ENCODE results near the gene MRAP.

The MRAP gene

GRCh38 chr21:32317726-32318125, 19.1 kb downstream of the MRAP start:
- H3K36me3 ChIP-seq (replicated peaks), result peaks cover 81% of the 10 kb centered on the region
- TF ChIP-seq CTCF (IDR thresholded peaks at IDR 0.05; ENCODE audit: low read depth, low read length, missing control alignments), result no peak

GRCh38 chr21:32319012-32319411, 20.4 kb downstream of the MRAP start:
- peaks cover 84% of the 10 kb centered on the region for H3K36me3 ChIP-seq (replicated peaks)
- in situ Hi-C loops (cut with HindIII; ENCODE audit: low pct_ligation_motif_present, low sequenced_read_pairs), result no loop called here
- H3K27ac ChIP-seq, result no peak overlapping the region
- no peak overlapping the region for H3K4me3 ChIP-seq (ENCODE audit: low read depth, low read length)
- DNase-seq, result no peak
- no peaks in the 10 kb centered on the region for H3K27me3 ChIP-seq (replicated peaks)
- TF ChIP-seq CTCF (IDR thresholded peaks at IDR 0.05; ENCODE audit: low read depth, low read length, missing control alignments), result no peak

More at GRCh38 chr21:32317726-32318125, 19.1 kb downstream of the MRAP start:
- H3K4me3 ChIP-seq (ENCODE audit: low read depth, low read length), result no peak overlapping the region
- DNase-seq, result no peak
- in situ Hi-C loops (cut with HindIII; ENCODE audit: low pct_ligation_motif_present, low sequenced_read_pairs), result no loop called here
- H3K27me3 ChIP-seq (replicated peaks), result no peaks in the 10 kb centered on the region
- no peak overlapping the region for H3K27ac ChIP-seq

GRCh38 chr21:32320059-32320458, 21.4 kb downstream of the MRAP start:
- H3K4me3 ChIP-seq (ENCODE audit: low read depth, low read length), result no peak overlapping the region
- no peak overlapping the region for H3K27ac ChIP-seq
- peaks cover 83% of the 10 kb centered on the region for H3K36me3 ChIP-seq (replicated peaks)
- no peak for DNase-seq
- H3K27me3 ChIP-seq (replicated peaks), result no peaks in the 10 kb centered on the region
- TF ChIP-seq CTCF (IDR thresholded peaks at IDR 0.05; ENCODE audit: low read depth, low read length, missing control alignments), result no peak
- in situ Hi-C loops (cut with HindIII; ENCODE audit: low pct_ligation_motif_present, low sequenced_read_pairs), result no loop called here

GRCh38 chr21:32320726-32321125, 22.1 kb downstream of the MRAP start:
- no peak overlapping the region for H3K27ac ChIP-seq
- no peaks in the 10 kb centered on the region for H3K27me3 ChIP-seq (replicated peaks)
- in situ Hi-C loops (cut with HindIII; ENCODE audit: low pct_ligation_motif_present, low sequenced_read_pairs), result no loop called here
- TF ChIP-seq CTCF (IDR thresholded peaks at IDR 0.05; ENCODE audit: low read depth, low read length, missing control alignments), result no peak
- peaks cover 89% of the 10 kb centered on the region for H3K36me3 ChIP-seq (replicated peaks)
- no peak for DNase-seq
- no peak overlapping the region for H3K4me3 ChIP-seq (ENCODE audit: low read depth, low read length)

- no peak overlapping the region for H3K4me3 ChIP-seq (ENCODE audit: low read depth, low read length)
- in situ Hi-C loops (cut with HindIII; ENCODE audit: low pct_ligation_motif_present, low sequenced_read_pairs), result no loop called here
- DNase-seq, result no peak
- peaks cover 88% of the 10 kb centered on the region for H3K36me3 ChIP-seq (replicated peaks)
- H3K27ac ChIP-seq, result no peak overlapping the region
- no peak for TF ChIP-seq CTCF (IDR thresholded peaks at IDR 0.05; ENCODE audit: low read depth, low read length, missing control alignments)
- no peaks in the 10 kb centered on the region for H3K27me3 ChIP-seq (replicated peaks)
Observed at GRCh38 chr21:32321480-32321879, 22.8 kb downstream of the MRAP start.

- Histone ChIP-seq H3K27ac (no peak overlapping the region), H3K4me3 (ENCODE audit: low read depth, low read length) (no peak overlapping the region)
Observed at GRCh38 chr21:32322103-32322502, 23.4 kb downstream of the MRAP start.

More at GRCh38 chr21:32322103-32322502, 23.4 kb downstream of the MRAP start:
- TF ChIP-seq CTCF (IDR thresholded peaks at IDR 0.05; ENCODE audit: low read depth, low read length, missing control alignments), result no peak
- peaks cover 86% of the 10 kb centered on the region for H3K36me3 ChIP-seq (replicated peaks)
- no peaks in the 10 kb centered on the region for H3K27me3 ChIP-seq (replicated peaks)
- no peak for DNase-seq
- in situ Hi-C loops (cut with HindIII; ENCODE audit: low pct_ligation_motif_present, low sequenced_read_pairs), result no loop called here

Measured in brain microvascular endothelial cell (primary cell).